CD4-positive, alpha-beta T cell (primary cell): ENCODE data around the gene CRNKL1. TPM values are rescaled to one million over a fixed set of nuclear protein-coding genes. Genes with fewer than 3 reads are reported as not detected.

Experiments used
- ATAC-seq: fragments of 200-7000 bp; cut with Tn5 transposase; one replicate; pipeline ENCODE4 v1.10.0; 2022; ENCODE audit warnings: mild to moderate bottlenecking; ENCODE audit not compliant: poor library complexity
- CTCF ChIA-PET: fragments of 350-600 bp; sonication (Branson Sonifier 250); formaldehyde crosslinking; loops from one replicate; lab custom pipeline; 2021; ENCODE audit warnings: antibody characterized with exemption, inconsistent platforms; lab: Charles Lee
- POLR2A ChIA-PET: fragments of 350-600 bp; sonication (Branson Sonifier 250); formaldehyde crosslinking; loops from one replicate; lab custom pipeline; 2021; ENCODE audit warnings: antibody characterized with exemption, inconsistent platforms; lab: Charles Lee
- DNase-seq, 14 experiments: peaks; one replicate each; pipeline ENCODE4 v3.0.0-alpha.2; 2013 to 2020; ENCODE audit warnings: mixed read lengths in 2 of 14
- H3K27ac ChIP-seq, 2 donors: one replicate each; pipeline versions ENCODE4 v1.5.1 to v1.7.0; 2013; ENCODE audit warnings: low read length in 2 of 2, low read depth in 1 of 2, mild to moderate bottlenecking in 1 of 2
- H3K27me3 ChIP-seq, 2 experiments: 1 replicate in 1 of 2; 2 replicates in 1 of 2; pipeline versions ENCODE4 v1.6.1 to v1.7.0; 2013; ENCODE audit warnings: low read length in 2 of 2, control low read depth in 1 of 2, mild to moderate bottlenecking in 1 of 2, moderate library complexity in 1 of 2; ENCODE audit not compliant: insufficient read depth in 2 of 2, control insufficient read depth in 1 of 2
- H3K36me3 ChIP-seq: one replicate; pipeline ENCODE4 v1.6.1; 2013; ENCODE audit warnings: low read length, control low read depth; ENCODE audit not compliant: insufficient read depth
- H3K4me1 ChIP-seq: one replicate; pipeline ENCODE4 v1.6.1; 2013; ENCODE audit warnings: low read length, control low read depth; ENCODE audit not compliant: insufficient read depth
- H3K4me3 ChIP-seq: one replicate; pipeline ENCODE4 v1.5.1; 2013; ENCODE audit warnings: mild to moderate bottlenecking, low read length, moderate library complexity
- H3K9me3 ChIP-seq, 2 experiments: 1 replicate in 1 of 2; 2 replicates in 1 of 2; pipeline versions ENCODE4 v1.6.1 to v1.7.0; 2013; ENCODE audit warnings: low read length in 2 of 2, mild to moderate bottlenecking in 2 of 2, control low read depth in 1 of 2, moderate library complexity in 1 of 2; ENCODE audit not compliant: control insufficient read depth in 1 of 2, insufficient read depth in 1 of 2
- H3K27ac Mint-ChIP-seq: one replicate; pipeline ENCODE4 v1.8.0; 2020; ENCODE audit warnings: mixed read lengths
- H3K27me3 Mint-ChIP-seq: one replicate; pipeline ENCODE4 v1.8.0; 2021; ENCODE audit warnings: mixed read lengths
- H3K36me3 Mint-ChIP-seq: one replicate; pipeline ENCODE4 v1.8.0; 2021; ENCODE audit warnings: low read depth, mixed read lengths
- H3K4me1 Mint-ChIP-seq: one replicate; pipeline ENCODE4 v1.8.0; 2021; ENCODE audit warnings: low read depth, mixed read lengths
- H3K4me3 Mint-ChIP-seq: one replicate; pipeline ENCODE4 v1.8.0; 2020; ENCODE audit warnings: mild to moderate bottlenecking, mixed read lengths
- H3K9me3 Mint-ChIP-seq: one replicate; pipeline ENCODE4 v1.8.0; 2020; ENCODE audit warnings: mixed read lengths
- CTCF ChIP-seq: fragments of 200-600 bp; IDR thresholded peaks from one replicate; pipeline ENCODE4 v1.8.0; 2022; ENCODE audit warnings: antibody characterized with exemption, mild to moderate bottlenecking
- intact Hi-C, 2 experiments: fragments of 100-400 bp; cut with DNase I in 1 of 2; cut with micrococcal nuclease in 1 of 2; formaldehyde crosslinking; loops; one replicate each; pipeline versions ENCODE4 v1.15.1 to v1.9.0; 2023 to 2025; cut with DNase I, micrococcal nuclease
- total RNA-seq, 174 experiments: library from RNA in 2 of 174; stranded (reverse) in 2 of 174; gene quantifications; one replicate each; pipeline ENCODE4 v1.2.3 and lab custom pipeline; 2021 to 2026

CRNKL1 gene
- total RNA-seq, 2 experiments from 2014 or later = 24.3 to 26.1 TPM

DNA sequence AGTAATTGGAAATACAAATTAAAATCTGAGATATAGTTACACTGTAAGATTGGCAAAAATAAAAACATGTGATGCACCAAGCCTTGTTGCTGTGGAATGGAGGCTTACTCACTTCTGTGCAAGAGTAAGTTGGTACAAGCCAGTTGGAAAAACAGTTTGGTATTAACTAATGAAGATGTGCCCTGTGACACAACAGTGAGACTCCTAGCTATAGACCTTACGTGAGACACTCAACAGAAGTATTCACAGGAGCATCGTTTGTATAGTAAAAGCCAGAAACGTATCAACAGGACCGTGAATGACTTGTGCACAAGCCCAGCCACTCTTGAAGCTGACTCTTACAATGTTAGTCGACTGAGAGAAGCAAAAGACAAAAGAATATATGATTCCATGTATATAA lies 20.5 kb downstream of the CRNKL1 start:
- H3K27ac Mint-ChIP-seq = peak overlapping the region; percentile 73
- DNase-seq (no peak), ATAC-seq (no peak)
- no peaks in the 10 kb centered on the region for H3K27me3 ChIP-seq
- TF ChIP-seq CTCF = no peak
- no peak overlapping the region for H3K4me3 ChIP-seq
- no peaks in the 10 kb centered on the region for H3K4me1 Mint-ChIP-seq
- no peak overlapping the region for H3K27ac ChIP-seq
- POLR2A ChIA-PET = interaction anchor here (3.9 kb wide), 1 partner anchor 20 kb away, joined by 21 read pairs; the partner anchor contains the start of genes CFAP61 and CRNKL1
- CTCF ChIA-PET = no interaction called here
- intact Hi-C loops = no loop called here
- no peaks in the 10 kb centered on the region for H3K4me1 ChIP-seq
- no peak overlapping the region for H3K4me3 Mint-ChIP-seq
- H3K9me3 ChIP-seq = no peaks in the 10 kb centered on the region
- no peaks in the 10 kb centered on the region for H3K27me3 Mint-ChIP-seq
- peaks cover 81% of the 10 kb centered on the region for H3K36me3 ChIP-seq
- H3K36me3 Mint-ChIP-seq = peaks cover 90% of the 10 kb centered on the region
- H3K9me3 Mint-ChIP-seq = no peaks in the 10 kb centered on the region

GRCh38 chr20:20027284-20027683 lies 25.0 kb downstream of the CRNKL1 start:
- Histone ChIP-seq H3K9me3 (no peaks in the 10 kb centered on the region), H3K4me3 (no peak overlapping the region), H3K27ac (no peak overlapping the region), H3K4me1 (no peaks in the 10 kb centered on the region), H3K36me3 (peaks cover 53% of the 10 kb centered on the region), H3K27me3 (no peaks in the 10 kb centered on the region)
- ChIA-PET POLR2A (no interaction called here), CTCF (interaction anchor here (0.7 to 1.2 kb wide), 3 partner anchors 10 to 24 kb away, joined by 4 to 5 read pairs (median 4); partner anchors contain the start of gene NAA20)
- H3K27me3 Mint-ChIP-seq = no peaks in the 10 kb centered on the region
- no peak overlapping the region for H3K4me3 Mint-ChIP-seq
- peaks cover 82% of the 10 kb centered on the region for H3K36me3 Mint-ChIP-seq
- H3K27ac Mint-ChIP-seq = peak overlapping the region; percentile 5
- peaks cover 13% of the 10 kb centered on the region for H3K4me1 Mint-ChIP-seq
- intact Hi-C loops = no loop called here
- DNase-seq = no peak
- ATAC-seq = no peak
- no peak for TF ChIP-seq CTCF
- no peaks in the 10 kb centered on the region for H3K9me3 Mint-ChIP-seq

GRCh38 chr20:20024942-20025341 lies 27.3 kb downstream of the CRNKL1 start:
- no peak for TF ChIP-seq CTCF
- DNase-seq = no peak
- Mint-ChIP-seq H3K9me3 (no peaks in the 10 kb centered on the region), H3K4me1 (peaks cover 33% of the 10 kb centered on the region), H3K36me3 (peaks cover 77% of the 10 kb centered on the region), H3K27ac (peak overlapping the region; percentile 60), H3K27me3 (no peaks in the 10 kb centered on the region), H3K4me3 (no peak overlapping the region)
- Histone ChIP-seq H3K9me3 (no peaks in the 10 kb centered on the region), H3K27me3 (no peaks in the 10 kb centered on the region), H3K4me3 (no peak overlapping the region), H3K36me3 (peaks cover 41% of the 10 kb centered on the region), H3K4me1 (peaks cover 9% of the 10 kb centered on the region), H3K27ac (no peak overlapping the region)
- ChIA-PET CTCF (no interaction called here), POLR2A (no interaction called here)
- intact Hi-C loops = no loop called here
- ATAC-seq = no peak
